ENCODE results near the gene NMNAT2.

NMNAT2 gene

GRCh38 chr1:183212870-183213269 lies 205.3 kb downstream of the NMNAT2 start:
- ATAC-seq, result no peak
- TF ChIP-seq ESRRG (CRISPR knock-in tag; IDR thresholded peaks at IDR 0.05) (no peak), ZNF70 (CRISPR knock-in tag; IDR thresholded peaks at IDR 0.05) (no peak), RARB (CRISPR knock-in tag; IDR thresholded peaks at IDR 0.05) (no peak), SNAI2 (CRISPR knock-in tag; IDR thresholded peaks at IDR 0.05) (no peak), ZFP3 (CRISPR knock-in tag; IDR thresholded peaks at IDR 0.05) (no peak), CREB5 (CRISPR knock-in tag; IDR thresholded peaks at IDR 0.05; ENCODE audit: low read depth) (no peak), ZNF8 (CRISPR knock-in tag; IDR thresholded peaks at IDR 0.05) (no peak), PATZ1 (CRISPR knock-in tag; IDR thresholded peaks at IDR 0.05; ENCODE audit: borderline replicate concordance) (no peak), ZC3H10 (CRISPR knock-in tag; IDR thresholded peaks at IDR 0.05) (no peak)

- no peak for TF ChIP-seq TOX (CRISPR knock-in tag; IDR thresholded peaks at IDR 0.05; ENCODE audit: borderline replicate concordance)
- TF ChIP-seq TCF4 (CRISPR knock-in tag; IDR thresholded peaks at IDR 0.05; ENCODE audit: borderline replicate concordance), result no peak
- TF ChIP-seq PPARA (CRISPR knock-in tag; IDR thresholded peaks at IDR 0.05; ENCODE audit: borderline replicate concordance), result no peak
- TF ChIP-seq ZNF8 (CRISPR knock-in tag; IDR thresholded peaks at IDR 0.05), result no peak
- TF ChIP-seq ZFP3 (CRISPR knock-in tag; IDR thresholded peaks at IDR 0.05), result no peak
- TF ChIP-seq ESRRG (CRISPR knock-in tag; IDR thresholded peaks at IDR 0.05), result no peak
- TF ChIP-seq CSDC2 (CRISPR knock-in tag; IDR thresholded peaks at IDR 0.05), result no peak
- TF ChIP-seq OSR1 (CRISPR knock-in tag; IDR thresholded peaks at IDR 0.05), result no peak
- no peak for TF ChIP-seq ZFP30 (CRISPR knock-in tag; IDR thresholded peaks at IDR 0.05)
- TF ChIP-seq ZC3H10 (CRISPR knock-in tag; IDR thresholded peaks at IDR 0.05), result no peak
- TF ChIP-seq ZNF565 (CRISPR knock-in tag; conservative IDR thresholded peaks at IDR 0.05; ENCODE audit: low read depth), result no peak
- TF ChIP-seq PATZ1 (CRISPR knock-in tag; IDR thresholded peaks at IDR 0.05; ENCODE audit: borderline replicate concordance), result no peak
- TF ChIP-seq ARNTL (CRISPR knock-in tag; IDR thresholded peaks at IDR 0.05; ENCODE audit: borderline replicate concordance, low read depth), result no peak
- TF ChIP-seq SNAI2 (CRISPR knock-in tag; IDR thresholded peaks at IDR 0.05), result no peak
- no peak for TF ChIP-seq CSRNP3 (CRISPR knock-in tag; IDR thresholded peaks at IDR 0.05)
- TF ChIP-seq GLIS3 (CRISPR knock-in tag; IDR thresholded peaks at IDR 0.05), result no peak
- no peak for ATAC-seq
Measured at GRCh38 chr1:183210681-183211080, 207.5 kb downstream of the NMNAT2 start.

GRCh38 chr1:183209533-183210158 lies 208.5 kb downstream of the NMNAT2 start:
- no peak for TF ChIP-seq ZNF70 (CRISPR knock-in tag; IDR thresholded peaks at IDR 0.05)
- ATAC-seq, result peak; percentile 94

- no peak for ATAC-seq
- no peak for TF ChIP-seq TSHZ2 (CRISPR knock-in tag; IDR thresholded peaks at IDR 0.05)
- TF ChIP-seq CSDC2 (CRISPR knock-in tag; IDR thresholded peaks at IDR 0.05), result no peak
- TF ChIP-seq ZNF8 (CRISPR knock-in tag; IDR thresholded peaks at IDR 0.05), result no peak
- no peak for TF ChIP-seq ZNF70 (CRISPR knock-in tag; IDR thresholded peaks at IDR 0.05)
- TF ChIP-seq ARNTL (CRISPR knock-in tag; IDR thresholded peaks at IDR 0.05; ENCODE audit: borderline replicate concordance, low read depth), result no peak
- no peak for TF ChIP-seq RARB (CRISPR knock-in tag; IDR thresholded peaks at IDR 0.05)
- no peak for TF ChIP-seq BACH2 (CRISPR knock-in tag; IDR thresholded peaks at IDR 0.05; ENCODE audit: borderline replicate concordance)
- TF ChIP-seq ISL1 (CRISPR knock-in tag; IDR thresholded peaks at IDR 0.05), result no peak
- no peak for TF ChIP-seq CSRNP3 (CRISPR knock-in tag; IDR thresholded peaks at IDR 0.05)
Measured at GRCh38 chr1:183206538-183207122, 211.6 kb downstream of the NMNAT2 start.

All from SK-N-SH treated with all-trans-retinoic acid at 6 μM for 48 hours (cell line).